HepG2 (cell line): ENCODE measurements around the gene RBFOX1. TPM values are rescaled to one million over a fixed set of nuclear protein-coding genes. Genes with fewer than 3 reads are reported as not detected.
"Not testable (repeated sequence)": the region's sequence is repeated elsewhere in the genome, so short reads cannot be mapped to it uniquely, and the experiment has no call there.

Source experiments
- ATAC-seq: fragments of 200-7000 bp; cut with Tn5 transposase; 3 replicates; pipeline ENCODE4 v1.9.1; 2020; ENCODE audit warnings: mild to moderate bottlenecking, moderate library complexity
- BruUV-seq: library from RNA; stranded (reverse); fragments of 400-500 nt; replicated peaks from 2 replicates; lab custom pipeline; 2021; lab: Mats Ljungman, UMichigan
- CTCF ChIA-PET: fragments of 300-600 bp; formaldehyde crosslinking; extraction: SDS; loops from one replicate; lab custom pipeline; 2021; ENCODE audit warnings: low total read pairs, inconsistent platforms, low intra/inter-chr PET ratio; lab: Yijun Ruan, JAX
- POLR2A ChIA-PET: fragments of 350-600 bp; sonication (Branson Sonifier 250); formaldehyde crosslinking; loops from one replicate; lab custom pipeline; 2020; ENCODE audit warnings: antibody characterized with exemption, inconsistent platforms; lab: Yijun Ruan, JAX
- DNase-seq: peaks from one replicate; pipeline ENCODE4 v3.0.0-alpha.2; 2015; ENCODE audit warnings: low spot score
- FAIRE-seq: peaks from 3 replicates; lab custom pipeline; 2011; peaks lifted over from hg19 to GRCh38; lab: Jason Lieb, UNC
- H2AFZ ChIP-seq: one replicate; pipeline ENCODE4 v1.6.1; 2011; ENCODE audit warnings: low read length, inconsistent platforms
- H3K27ac ChIP-seq: fragments of 300-600 bp; 3 replicates; pipeline ENCODE4 v1.8.0; 2011; ENCODE audit warnings: mixed run types, mild to moderate bottlenecking, mixed read lengths, low read length, inconsistent platforms; ENCODE audit not compliant: insufficient read depth; ENCODE audit errors: extremely low read length
- H3K27me3 ChIP-seq, 2 experiments: fragments of 200-600 bp in 1 of 2; 2 replicates in 1 of 2; 3 replicates in 1 of 2; pipeline versions ENCODE4 v1.6.0 to v1.8.0; 2011; ENCODE audit warnings: low read length in 2 of 2, mild to moderate bottlenecking in 2 of 2, moderate library complexity in 2 of 2, inconsistent platforms in 1 of 2; ENCODE audit not compliant: insufficient read depth in 2 of 2, control insufficient read depth in 1 of 2
- H3K36me3 ChIP-seq, 2 experiments: fragments of 200-600 bp in 1 of 2; replicated peaks in 1 of 2; 2 replicates in 1 of 2; 3 replicates in 1 of 2; pipeline versions ENCODE4 v1.5.1 to v1.8.0; 2011; ENCODE audit warnings: low read length in 2 of 2, inconsistent platforms in 1 of 2; ENCODE audit not compliant: insufficient read depth in 2 of 2, control insufficient read depth in 1 of 2
- H3K4me1 ChIP-seq: 2 replicates; pipeline ENCODE4 v1.5.1; 2012; ENCODE audit warnings: low read length, inconsistent platforms; ENCODE audit not compliant: insufficient read depth
- H3K4me2 ChIP-seq: 2 replicates; pipeline ENCODE4 v1.6.0; 2011; ENCODE audit warnings: low read depth, low read length, inconsistent platforms
- H3K4me3 ChIP-seq, 3 experiments: fragments of 200-600 bp in 1 of 3; sonication (generic), shearing (Covaris generic) in 1 of 3; replicated peaks in 1 of 3; 2 replicates each; pipeline ENCODE4 v1.5.1; 2011 to 2016; ENCODE audit warnings: low read length in 3 of 3, inconsistent platforms in 2 of 3, low read depth in 2 of 3, mild to moderate bottlenecking in 2 of 3, control low read depth in 1 of 3, mixed read lengths in 1 of 3; ENCODE audit not compliant: insufficient read depth in 1 of 3
- H3K79me2 ChIP-seq: one replicate; pipeline ENCODE4 v1.6.1; 2011; ENCODE audit warnings: low read length, inconsistent platforms; ENCODE audit not compliant: insufficient read depth
- H3K9ac ChIP-seq: 2 replicates; pipeline ENCODE4 v1.6.0; 2011; ENCODE audit warnings: mild to moderate bottlenecking, low read depth, low read length, inconsistent platforms; ENCODE audit not compliant: insufficient read depth
- H3K9me3 ChIP-seq: 2 replicates; pipeline ENCODE4 v1.5.1; 2012; ENCODE audit warnings: mild to moderate bottlenecking, low read length
- H4K20me1 ChIP-seq: 2 replicates; pipeline ENCODE4 v1.6.0; 2011; ENCODE audit warnings: inconsistent platforms, mild to moderate bottlenecking, low read length, moderate library complexity; ENCODE audit not compliant: insufficient read depth
- AHR ChIP-seq: IDR thresholded peaks from 2 replicates; pipeline ENCODE4 v1.6.1; 2018; ENCODE audit warnings: missing genetic modification reagents, missing compliant biosample characterization
- CENPT ChIP-seq: sonication (generic); formaldehyde crosslinking; IDR thresholded peaks from 2 replicates; pipeline ENCODE4 v1.8.0; 2022; ENCODE audit warnings: low read depth, mild to moderate bottlenecking, moderate library complexity, missing genetic modification reagents
- NFIB ChIP-seq: sonication (generic); formaldehyde crosslinking; IDR thresholded peaks from 2 replicates; pipeline ENCODE4 v1.9.0; 2021; ENCODE audit warnings: missing genetic modification reagents, mild to moderate bottlenecking, borderline replicate concordance
- PLSCR1 ChIP-seq: sonication (generic); formaldehyde crosslinking; IDR thresholded peaks from 2 replicates; pipeline ENCODE4 v1.5.0; 2020; ENCODE audit warnings: missing genetic modification reagents, mild to moderate bottlenecking, borderline replicate concordance
- RAD51 ChIP-seq: fragments of 450-650 bp; IDR thresholded peaks from 2 replicates; pipeline ENCODE4 v1.6.1; 2016; ENCODE audit warnings: borderline replicate concordance
- RARG ChIP-seq: sonication (generic); formaldehyde crosslinking; IDR thresholded peaks from 2 replicates; pipeline ENCODE4 v1.4.0; 2020; ENCODE audit warnings: low read depth, mild to moderate bottlenecking, missing genetic modification reagents
- RBAK ChIP-seq: sonication (generic); formaldehyde crosslinking; IDR thresholded peaks from 2 replicates; pipeline ENCODE4 v1.5.1; 2020; ENCODE audit warnings: mild to moderate bottlenecking, missing genetic modification reagents
- ZBTB43 ChIP-seq: sonication (generic); formaldehyde crosslinking; conservative IDR thresholded peaks from 2 replicates; pipeline ENCODE4 v1.4.0; 2020; ENCODE audit warnings: missing genetic modification reagents
- ZNF124 ChIP-seq: sonication (generic); formaldehyde crosslinking; IDR thresholded peaks from 2 replicates; pipeline ENCODE4 v1.4.0; 2020; ENCODE audit warnings: missing genetic modification reagents
- ZNF20 ChIP-seq: sonication (generic); formaldehyde crosslinking; IDR thresholded peaks from 2 replicates; pipeline ENCODE4 v1.4.0; 2020; ENCODE audit warnings: mild to moderate bottlenecking, moderate library complexity, missing genetic modification reagents
- ZNF331 ChIP-seq: sonication (generic); formaldehyde crosslinking; IDR thresholded peaks from 2 replicates; pipeline ENCODE4 v1.4.0; 2020; ENCODE audit warnings: missing genetic modification reagents
- ZNF7 ChIP-seq: IDR thresholded peaks from 2 replicates; pipeline ENCODE4 v1.6.1; 2016; ENCODE audit warnings: missing biosample characterization, missing genetic modification reagents
- ZNF749 ChIP-seq: sonication (generic); formaldehyde crosslinking; IDR thresholded peaks from 2 replicates; pipeline ENCODE4 v1.8.0; 2022; ENCODE audit warnings: mild to moderate bottlenecking, missing genetic modification reagents, moderate library complexity, borderline replicate concordance
- ZNF777 ChIP-seq: sonication (generic); formaldehyde crosslinking; IDR thresholded peaks from 2 replicates; pipeline ENCODE4 v1.4.0; 2020; ENCODE audit warnings: missing genetic modification reagents
- WGBS: methylation state at CpG from one replicate; pipeline ENCODE4 v1.1.6; 2017; ENCODE audit warnings: low lambda C conversion rate; 5-methylcytosine and 5-hydroxymethylcytosine counted together
- in situ Hi-C: cut with HindIII; loops from 2 replicates; pipeline ENCODE4 v1.10.0; 2017; ENCODE audit warnings: low pct_unique_long_range_greater_than_20kb; ENCODE audit not compliant: extremely low pct_ligation_motif_present
- intact Hi-C: fragments of 100-400 bp; cut with micrococcal nuclease; formaldehyde crosslinking; loops from one replicate; pipeline ENCODE4 v1.10.0; 2022; ENCODE audit not compliant: unreplicated experiment
- polyA plus RNA-seq, 8 experiments: library from polyadenylated mRNA; depleted of rRNA in 3 of 8; stranded (reverse) in 7 of 8; unstranded in 1 of 8; fragments of >200 nt; fragmentation: Illumina TruSeq in 4 of 8; extraction: Trizol in 4 of 8; gene quantifications; 2 replicates each; pipeline versions ENCODE4 v1.2.1 to v1.2.3, GENCODE V29; 2011 to 2016; ENCODE audit warnings: low read depth in 4 of 8, missing spikeins in 1 of 8, mixed read lengths in 1 of 8; ENCODE audit not compliant: insufficient read depth in 1 of 8
- total RNA-seq, 5 experiments: library from RNA; depleted of rRNA; stranded (reverse); fragments of >200 nt; fragmentation: Illumina TruSeq; extraction: Trizol; gene quantifications; 2 replicates each; pipeline ENCODE4 v1.2.3, GENCODE V29; 2016; ENCODE audit warnings: low read depth in 1 of 5
- TF ChIP-seq, protein P1 (sequence below): sonication (generic); formaldehyde crosslinking; conservative IDR thresholded peaks from 2 replicates; pipeline ENCODE4 v1.8.0; 2022; ENCODE audit warnings: low read depth, missing genetic modification reagents

The RBFOX1 gene
- total and polyA plus RNA-seq, 2 of the 13 experiments (the other 11 are each of a cell fraction or from before 2014, with no cell fraction given), result not detected

- no peak overlapping the region for H3K9ac ChIP-seq
- POLR2A ChIA-PET, result no interaction called here
- BruUV-seq, result no TSS peak
- H3K27me3 ChIP-seq, result no peaks in the 10 kb centered on the region
- no peak for TF ChIP-seq ZNF331 (CRISPR knock-in tag)
- TF ChIP-seq ZNF777 (CRISPR knock-in tag), result no peak
- no peak for TF ChIP-seq CENPT (CRISPR knock-in tag)
- TF ChIP-seq ZNF124, result no peak
- TF ChIP-seq ZBTB43 (CRISPR knock-in tag), result no peak
- no peak for TF ChIP-seq ZNF749 (CRISPR knock-in tag)
- TF ChIP-seq RAD51, result no peak
- TF ChIP-seq PLSCR1 (CRISPR knock-in tag), result no peak
- TF ChIP-seq ZNF20, result no peak
- TF ChIP-seq NFIB (CRISPR knock-in tag), result no peak
- no peak for TF ChIP-seq RBAK (CRISPR knock-in tag)
- TF ChIP-seq, protein P1, sequence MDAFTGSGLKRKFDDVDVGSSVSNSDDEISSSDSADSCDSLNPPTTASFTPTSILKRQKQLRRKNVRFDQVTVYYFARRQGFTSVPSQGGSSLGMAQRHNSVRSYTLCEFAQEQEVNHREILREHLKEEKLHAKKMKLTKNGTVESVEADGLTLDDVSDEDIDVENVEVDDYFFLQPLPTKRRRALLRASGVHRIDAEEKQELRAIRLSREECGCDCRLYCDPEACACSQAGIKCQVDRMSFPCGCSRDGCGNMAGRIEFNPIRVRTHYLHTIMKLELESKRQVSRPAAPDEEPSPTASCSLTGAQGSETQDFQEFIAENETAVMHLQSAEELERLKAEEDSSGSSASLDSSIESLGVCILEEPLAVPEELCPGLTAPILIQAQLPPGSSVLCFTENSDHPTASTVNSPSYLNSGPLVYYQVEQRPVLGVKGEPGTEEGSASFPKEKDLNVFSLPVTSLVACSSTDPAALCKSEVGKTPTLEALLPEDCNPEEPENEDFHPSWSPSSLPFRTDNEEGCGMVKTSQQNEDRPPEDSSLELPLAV (CRISPR knock-in tag), result no peak
- TF ChIP-seq AHR, result no peak
- no peak for TF ChIP-seq RARG (CRISPR knock-in tag)
- no peak for TF ChIP-seq ZNF7 (CRISPR knock-in tag)
- TF ChIP-seq, all 625 proteins: peak for 0
- no peak overlapping the region for H3K4me3 ChIP-seq
- no peaks in the 10 kb centered on the region for H4K20me1 ChIP-seq
- CTCF ChIA-PET, result no interaction called here
- H3K9me3 ChIP-seq, result peaks cover 8% of the 10 kb centered on the region; the same call in 1 of the 2 replicates
- no peaks in the 10 kb centered on the region for H3K79me2 ChIP-seq
- H3K36me3 ChIP-seq, result no peaks in the 10 kb centered on the region
- no peak for DNase-seq
- no peak overlapping the region for H3K27ac ChIP-seq
- intact Hi-C loops (no loop called here), in situ Hi-C loops (no loop called here)
- 34% methylated on average over 5 of the region's 5 CpGs for WGBS
- H3K4me2 ChIP-seq, result no peak overlapping the region
- H2AFZ ChIP-seq, result no peak overlapping the region
- H3K4me1 ChIP-seq, result no peaks in the 10 kb centered on the region
- no peak for FAIRE-seq
- ATAC-seq, result no peak
These were observed 169.2 kb downstream of the RBFOX1 start for GRCh38 chr16:7501868-7502267.

DNA sequence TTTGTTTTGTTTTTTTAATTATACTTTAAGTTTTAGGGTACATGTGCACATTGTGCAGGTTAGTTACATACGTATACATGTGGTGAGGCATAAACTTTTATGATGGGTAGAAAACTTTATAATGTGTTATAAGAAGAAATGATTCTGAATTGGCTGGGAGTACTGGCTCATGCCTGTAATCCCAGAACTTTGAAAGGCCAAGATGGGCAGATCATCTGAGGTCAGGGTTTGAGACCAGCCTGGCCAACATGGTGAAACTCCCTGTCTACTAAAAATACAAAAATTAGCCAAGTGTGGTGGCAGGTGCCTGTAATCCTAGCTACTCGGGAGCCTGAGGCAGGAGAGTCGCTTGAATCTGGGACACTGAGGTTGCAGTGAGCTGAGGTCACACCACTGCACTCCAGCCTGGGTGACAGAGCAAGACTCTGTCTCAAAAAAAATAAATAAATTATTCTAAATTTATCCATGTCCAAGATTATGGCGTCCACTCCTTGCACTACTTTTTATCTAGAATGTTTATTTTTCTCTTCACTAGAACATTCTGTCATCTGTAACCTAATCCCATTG is 170.0 kb downstream of the RBFOX1 start:
- intact Hi-C loops, H3K4me1 ChIP-seq, in situ Hi-C loops, ATAC-seq, POLR2A ChIA-PET, H3K9ac ChIP-seq, H3K27ac ChIP-seq, FAIRE-seq, H3K4me2 ChIP-seq, H3K79me2 ChIP-seq, H2AFZ ChIP-seq, CTCF ChIA-PET, H3K4me3 ChIP-seq, H4K20me1 ChIP-seq, H3K27me3 ChIP-seq, H3K9me3 ChIP-seq, DNase-seq, H3K36me3 ChIP-seq, BruUV-seq: not testable (repeated sequence)
- 6% methylated on average over 4 of the region's 4 CpGs for WGBS
